OCI-LY1 (cell line): Measurements from ENCODE around the gene RSL1D1.
"Not testable (repeated sequence)": the region's sequence is repeated elsewhere in the genome, so short reads cannot be mapped to it uniquely, and the experiment has no call there.

Experiments used
- CTCF ChIP-seq: fragments of 200-600 bp; sonication (generic), shearing (Covaris generic); IDR thresholded peaks from 2 replicates; pipeline ENCODE4 v1.5.1; 2017; ENCODE audit warnings: mild to moderate bottlenecking, antibody characterized with exemption, low read length, moderate library complexity, mixed read lengths
- EZH2 ChIP-seq: fragments of 200-600 bp; sonication (generic), shearing (Covaris generic); IDR thresholded peaks from 2 replicates; pipeline ENCODE4 v1.8.0; 2017; ENCODE audit warnings: borderline replicate concordance, mixed run types, mild to moderate bottlenecking, antibody characterized with exemption, low read length, moderate library complexity, mixed read lengths

DNA sequence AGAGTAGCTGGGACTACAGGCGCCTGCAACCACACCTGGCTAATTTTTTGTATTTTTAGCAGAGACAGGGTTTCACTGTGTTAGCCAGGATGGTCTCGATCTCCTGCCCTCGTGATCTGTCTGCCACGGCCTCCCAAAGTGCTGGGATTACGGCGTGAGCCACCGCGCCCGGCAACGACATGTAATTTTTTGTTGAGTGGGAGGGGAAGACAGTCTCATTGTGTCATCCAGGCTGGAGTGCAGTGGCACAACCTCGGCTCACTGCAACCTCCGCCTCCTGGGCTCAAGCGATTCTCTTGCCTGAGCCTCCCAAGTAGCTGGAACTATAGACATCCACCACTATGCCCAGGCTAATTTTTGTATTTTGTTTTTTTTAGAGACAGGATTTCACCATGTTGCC is 32.4 kb downstream of the RSL1D1 start:
- TF ChIP-seq CTCF, EZH2: not testable (repeated sequence)
